K562 (cell line): ENCODE data around the gene DHPS. TPM values are rescaled to one million over a fixed set of nuclear protein-coding genes. Genes with fewer than 3 reads are reported as not detected.
A peak's percentile ranks its signal among the peaks of the same experiment; 100 is the strongest.

Source experiments
- ARHGAP35 ChIP-seq: fragments of 450-650 bp; IDR thresholded peaks from 2 replicates; pipeline ENCODE4 v1.6.1; 2018; ENCODE audit not compliant: partially characterized antibody
- ATF2 ChIP-seq: sonication (generic); formaldehyde crosslinking; IDR thresholded peaks from 2 replicates; pipeline ENCODE4 v1.8.1; 2022; ENCODE audit warnings: missing genetic modification reagents
- CBX2 ChIP-seq: fragments of 200-600 bp; sonication (generic); IDR thresholded peaks from one replicate; pipeline ENCODE4 v1.6.1; 2012; ENCODE audit warnings: mild to moderate bottlenecking, low read length, inconsistent platforms; ENCODE audit not compliant: insufficient read depth, poor library complexity, severe bottlenecking
- ERF ChIP-seq: fragments of 450-650 bp; formaldehyde crosslinking; IDR thresholded peaks from 2 replicates; pipeline ENCODE4 v1.4.0; 2020; ENCODE audit warnings: mild to moderate bottlenecking, mixed read lengths
- ETV1 ChIP-seq: fragments of 450-650 bp; conservative IDR thresholded peaks from 2 replicates; pipeline ENCODE4 v1.6.1; 2016; ENCODE audit warnings: missing genetic modification characterization, control low read depth, low read depth, missing compliant biosample characterization
- ETV6 ChIP-seq, 3 experiments: fragments of 150-350 bp in 1 of 3; sonication (generic) in 1 of 3; formaldehyde crosslinking in 1 of 3; IDR thresholded peaks; 2 replicates each; pipeline versions ENCODE4 v1.6.1 to v1.8.0; 2014 to 2022; ENCODE audit warnings: borderline replicate concordance in 2 of 3, low read depth in 2 of 3, antibody characterized with exemption in 1 of 3, low read length in 1 of 3, mild to moderate bottlenecking in 1 of 3, missing genetic modification reagents in 1 of 3
- GABPB1 ChIP-seq: sonication (generic); formaldehyde crosslinking; IDR thresholded peaks from 2 replicates; pipeline ENCODE4 v1.8.0; 2022; ENCODE audit warnings: mild to moderate bottlenecking, missing genetic modification reagents
- LARP7 ChIP-seq: fragments of 450-650 bp; IDR thresholded peaks from 2 replicates; pipeline ENCODE4 v1.6.1; 2016
- MAFG ChIP-seq: fragments of 450-650 bp; conservative IDR thresholded peaks from 2 replicates; pipeline ENCODE4 v1.6.1; 2016; ENCODE audit warnings: missing genetic modification characterization, missing compliant biosample characterization
- MCM3 ChIP-seq: fragments of 450-650 bp; IDR thresholded peaks from 2 replicates; pipeline ENCODE4 v1.6.1; 2016
- MYC ChIP-seq, 2 experiments: fragments of 250-450 bp in 1 of 2; sonication (Bioruptor Pico) in 1 of 2; IDR thresholded peaks; 2 replicates each; pipeline versions ENCODE4 v1.5.1 to v1.6.1; 2012 to 2021; ENCODE audit warnings: low read depth in 2 of 2, borderline replicate concordance in 1 of 2, improper control_type of control experiment in 1 of 2, low read length in 1 of 2, mild to moderate bottlenecking in 1 of 2, moderate library complexity in 1 of 2
- NUFIP1 ChIP-seq: fragments of 450-650 bp; IDR thresholded peaks from 2 replicates; pipeline ENCODE4 v1.6.1; 2018; ENCODE audit not compliant: partially characterized antibody
- ZBTB1 ChIP-seq: sonication (generic); formaldehyde crosslinking; IDR thresholded peaks from 2 replicates; pipeline ENCODE4 v1.8.1; 2023; ENCODE audit warnings: missing genetic modification reagents, low read depth, mild to moderate bottlenecking, borderline replicate concordance
- ZFP30 ChIP-seq: fragments of 250-450 bp; sonication (Bioruptor Pico); IDR thresholded peaks from 2 replicates; pipeline ENCODE4 v1.8.0; 2022; ENCODE audit warnings: moderate library complexity, mild to moderate bottlenecking, inconsistent platforms, borderline replicate concordance
- ZNF174 ChIP-seq: fragments of 250-450 bp; sonication (Bioruptor Pico); IDR thresholded peaks from 2 replicates; pipeline ENCODE4 v1.4.0; 2020; ENCODE audit warnings: mild to moderate bottlenecking
- ZNF232 ChIP-seq: sonication (generic); formaldehyde crosslinking; IDR thresholded peaks from 2 replicates; pipeline ENCODE4 v1.8.0; 2022; ENCODE audit warnings: mild to moderate bottlenecking, missing genetic modification reagents
- ZNF408 ChIP-seq: fragments of 250-450 bp; sonication (Bioruptor Pico); IDR thresholded peaks from 2 replicates; pipeline ENCODE4 v1.4.0; 2020; ENCODE audit warnings: low read depth, mild to moderate bottlenecking, moderate library complexity
- ZNF518B ChIP-seq: fragments of 250-450 bp; sonication (Bioruptor Pico); IDR thresholded peaks from 2 replicates; pipeline ENCODE4 v1.5.0; 2021; ENCODE audit warnings: mild to moderate bottlenecking, moderate library complexity
- ZNF589 ChIP-seq: fragments of 200-800 bp; sonication (Bioruptor generic); IDR thresholded peaks from 2 replicates; pipeline ENCODE4 v1.6.1; 2016; ENCODE audit warnings: low read depth, missing genetic modification characterization, missing compliant biosample characterization
- polyA plus RNA-seq, 8 experiments: library from polyadenylated mRNA; depleted of rRNA in 4 of 8; stranded (reverse) in 5 of 8; unstranded in 3 of 8; fragments of >200 nt; fragmentation: Nextera tagmentation in 2 of 8; fragmentation: Illumina TruSeq in 1 of 8; extraction: Ambion mirVana in 2 of 8; extraction: Trizol in 1 of 8; gene quantifications; 2 replicates each; pipeline versions ENCODE4 v1.2.1 to v1.2.3, GENCODE V29; 2011 to 2014; ENCODE audit warnings: inconsistent platforms in 1 of 8, missing spikeins in 1 of 8
- total RNA-seq, 7 experiments: library from RNA; depleted of rRNA in 6 of 7; stranded (reverse); fragments of >200 nt in 6 of 7; fragmentation: Illumina TruSeq in 2 of 7; extraction: Trizol in 2 of 7; gene quantifications; 2 replicates each; pipeline versions ENCODE4 v1.2.1 to v1.2.3, GENCODE V29; 2011 to 2021; ENCODE audit warnings: low replicate concordance in 1 of 7
- TF ChIP-seq, protein P1 (sequence below): fragments of 450-650 bp; IDR thresholded peaks from one replicate; pipeline ENCODE4 v1.6.1; 2018; ENCODE audit warnings: mild to moderate bottlenecking, moderate library complexity; ENCODE audit not compliant: partially characterized antibody

DHPS gene
- total and polyA plus RNA-seq, 9 of the 15 experiments (the other 6 are each of a cell fraction or from before 2014, with no cell fraction given), result 47.1 to 110 (median 79.9) TPM

DNA sequence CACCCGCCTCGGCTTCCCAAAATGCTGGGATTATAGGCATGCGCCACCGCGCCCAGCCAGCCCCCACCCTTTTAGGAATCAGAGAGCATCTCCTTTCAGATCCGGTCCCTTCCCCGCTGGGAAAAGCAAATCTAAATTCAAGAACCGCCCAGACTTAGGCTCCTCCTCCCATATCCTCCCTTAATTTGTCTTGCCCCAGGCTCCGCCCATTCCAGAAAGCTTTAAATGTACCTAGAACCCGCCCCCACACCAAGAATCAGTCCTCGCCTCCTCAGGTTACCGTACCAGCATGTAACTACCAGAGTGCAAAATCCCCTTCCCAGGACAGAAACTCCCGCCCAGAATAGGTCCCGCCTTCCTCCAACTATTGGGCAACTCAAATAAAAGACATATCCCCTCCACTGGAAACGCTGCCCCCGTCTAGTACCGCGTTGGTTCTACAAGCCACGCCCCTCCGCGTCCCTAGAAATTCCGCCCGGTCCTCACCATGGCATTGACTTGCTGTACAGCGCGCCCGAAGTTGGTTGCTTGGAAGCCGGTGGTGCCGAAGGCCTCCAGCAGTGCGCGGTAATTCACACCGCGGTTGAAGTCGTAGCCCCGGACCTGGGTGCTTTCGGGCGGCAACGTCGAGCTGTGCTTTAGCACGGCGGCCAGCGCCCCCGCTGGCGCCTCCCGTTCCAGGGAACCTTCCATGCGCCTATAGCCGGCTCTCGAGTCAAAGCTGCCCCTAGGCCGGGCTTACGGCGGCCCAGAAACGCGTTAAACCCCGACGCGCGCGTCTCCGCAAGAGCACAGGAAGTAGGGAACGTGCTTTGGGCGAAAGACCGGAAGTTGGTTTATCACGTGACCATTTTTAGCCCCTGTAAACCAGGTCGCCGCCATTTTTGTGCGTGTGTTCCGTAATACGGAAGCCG, at the start of gene DHPS (continued):
- no peak for TF ChIP-seq ARHGAP35
- TF ChIP-seq ZNF174 (CRISPR knock-in tag), result no peak
- no peak; the same call in 1 of the 2 replicates for TF ChIP-seq ZBTB1 (CRISPR knock-in tag)
- no peak for TF ChIP-seq ZNF518B (CRISPR knock-in tag)
- TF ChIP-seq GABPB1 (CRISPR knock-in tag), result peak; percentile 93
- TF ChIP-seq NUFIP1, result no peak
- TF ChIP-seq LARP7, result no peak
- 0 out of 4 replicates have a peak, but pooled peaks of 1 of the 2 experiments have one; percentile 31 for TF ChIP-seq ETV6 (IDR thresholded peaks at IDR 0.05; ENCODE audit: borderline replicate concordance in 1 of 2, low read depth in 2 of 2, low read length in 1 of 2)
- TF ChIP-seq ETV6 (CRISPR knock-in tag; IDR thresholded peaks at IDR 0.05; ENCODE audit: borderline replicate concordance), result no peak
- TF ChIP-seq ETV1 (tag), result peak; percentile 95
- TF ChIP-seq ZNF589 (CRISPR knock-in tag), result peak; percentile 87
- no peak for TF ChIP-seq CBX2
- no peak for TF ChIP-seq ZNF232 (CRISPR knock-in tag)
- peak; percentile 82 for TF ChIP-seq MYC (IDR thresholded peaks at IDR 0.05; ENCODE audit: low read depth, low read length)
- peak; percentile 61; the same call in 1 of the 2 replicates for TF ChIP-seq MYC (CRISPR knock-in tag; IDR thresholded peaks at IDR 0.05; ENCODE audit: borderline replicate concordance, low read depth)
- TF ChIP-seq ZFP30 (CRISPR knock-in tag), result no peak
- TF ChIP-seq MCM3, result no peak
- peak; percentile 83 for TF ChIP-seq ERF
- TF ChIP-seq MAFG (tag), result no peak
- TF ChIP-seq, protein P1, sequence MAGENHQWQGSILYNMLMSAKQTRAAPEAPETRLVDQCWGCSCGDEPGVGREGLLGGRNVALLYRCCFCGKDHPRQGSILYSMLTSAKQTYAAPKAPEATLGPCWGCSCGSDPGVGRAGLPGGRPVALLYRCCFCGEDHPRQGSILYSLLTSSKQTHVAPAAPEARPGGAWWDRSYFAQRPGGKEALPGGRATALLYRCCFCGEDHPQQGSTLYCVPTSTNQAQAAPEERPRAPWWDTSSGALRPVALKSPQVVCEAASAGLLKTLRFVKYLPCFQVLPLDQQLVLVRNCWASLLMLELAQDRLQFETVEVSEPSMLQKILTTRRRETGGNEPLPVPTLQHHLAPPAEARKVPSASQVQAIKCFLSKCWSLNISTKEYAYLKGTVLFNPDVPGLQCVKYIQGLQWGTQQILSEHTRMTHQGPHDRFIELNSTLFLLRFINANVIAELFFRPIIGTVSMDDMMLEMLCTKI, result no peak
- no peak for TF ChIP-seq ZNF408 (CRISPR knock-in tag)
- TF ChIP-seq ATF2 (CRISPR knock-in tag), result no peak
